ENCODE data around the gene MFF.
"Not testable (repeated sequence)": the region's sequence is repeated elsewhere in the genome, so short reads cannot be mapped to it uniquely, and the experiment has no call there.

The MFF gene

DNA sequence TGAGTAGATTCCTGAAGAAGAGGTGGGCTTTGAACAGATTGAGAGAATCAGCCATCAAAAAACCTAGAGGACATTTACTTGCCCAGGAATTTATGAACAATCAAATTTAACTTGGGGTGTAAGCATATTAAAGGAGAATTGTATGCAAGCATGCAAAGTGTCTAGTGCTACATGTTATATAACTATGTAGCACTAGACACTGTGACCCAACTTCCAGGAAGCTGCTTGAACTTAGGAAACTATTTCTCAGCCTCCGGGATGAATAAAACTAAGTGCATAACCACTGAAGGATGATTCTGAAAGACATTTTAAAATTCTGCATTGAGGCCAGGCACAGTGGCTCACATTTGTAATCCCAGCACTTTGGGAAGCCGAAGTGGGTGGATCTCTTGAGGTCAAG is 12.4 kb downstream of the MFF start:
- no peak for DNase-seq

DNA sequence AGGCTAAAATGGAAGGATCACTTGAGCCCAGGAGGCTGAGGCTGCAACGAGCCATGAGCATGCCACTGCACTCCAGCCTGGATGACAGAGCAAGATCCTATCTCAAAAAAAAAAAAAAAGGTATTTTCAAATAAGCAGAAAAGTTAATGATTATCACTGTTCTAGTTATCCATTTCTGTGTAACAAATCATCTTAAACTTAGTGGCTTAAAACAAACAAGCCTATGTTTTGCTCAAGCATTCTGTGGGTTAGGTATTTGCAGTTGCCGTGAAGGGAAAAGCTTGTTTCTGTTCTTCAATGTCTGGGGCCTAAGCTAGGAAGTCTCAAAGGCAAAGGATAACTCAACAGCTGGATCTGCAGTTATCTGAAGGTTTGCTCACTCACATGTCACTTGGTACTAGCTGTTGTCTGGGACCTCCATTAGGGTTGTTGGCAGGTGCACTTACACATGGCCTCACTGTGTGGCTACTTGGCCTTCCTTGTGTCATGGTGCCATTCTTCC is 14.1 kb downstream of the MFF start:
- DNase-seq, result no peak

DNA sequence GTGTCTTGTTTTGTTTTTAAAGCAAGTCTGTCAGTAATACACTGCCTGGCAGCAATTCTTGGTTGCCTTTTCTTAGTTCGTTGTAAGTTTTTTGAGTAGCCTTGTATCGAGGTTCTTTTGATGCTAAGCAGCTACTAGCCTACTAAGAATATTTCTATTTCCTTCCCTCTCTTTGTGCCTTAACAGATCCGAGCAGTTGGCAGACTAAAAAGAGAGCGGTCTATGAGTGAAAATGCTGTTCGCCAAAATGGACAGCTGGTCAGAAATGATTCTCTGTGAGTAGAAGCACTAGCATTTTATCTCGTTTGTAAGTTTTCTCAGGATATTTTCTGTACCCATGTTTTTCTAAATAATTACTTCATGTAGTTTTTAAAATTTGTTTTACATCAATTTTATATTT is 15.1 kb downstream of the MFF start:
- no peak for DNase-seq

DNA sequence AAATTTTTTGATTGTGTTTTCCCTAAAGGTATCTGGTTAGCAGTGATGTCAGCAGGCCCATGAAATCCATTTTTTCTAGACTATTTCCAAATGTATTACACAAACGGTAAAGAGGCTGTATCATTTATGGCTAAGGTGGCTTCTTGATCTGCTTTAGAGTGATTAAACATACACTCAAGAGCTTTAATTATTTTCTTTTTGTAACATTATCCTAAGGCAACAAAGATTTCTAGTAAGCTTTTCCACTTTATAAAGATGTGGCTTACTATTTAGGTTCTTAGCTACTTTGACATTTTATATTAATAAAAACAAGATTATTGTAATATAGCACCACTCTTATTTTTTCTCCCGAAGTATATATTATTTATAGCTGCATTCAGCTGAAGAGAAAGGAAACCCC is 16.5 kb downstream of the MFF start:
- DNase-seq, result no peak

DNA sequence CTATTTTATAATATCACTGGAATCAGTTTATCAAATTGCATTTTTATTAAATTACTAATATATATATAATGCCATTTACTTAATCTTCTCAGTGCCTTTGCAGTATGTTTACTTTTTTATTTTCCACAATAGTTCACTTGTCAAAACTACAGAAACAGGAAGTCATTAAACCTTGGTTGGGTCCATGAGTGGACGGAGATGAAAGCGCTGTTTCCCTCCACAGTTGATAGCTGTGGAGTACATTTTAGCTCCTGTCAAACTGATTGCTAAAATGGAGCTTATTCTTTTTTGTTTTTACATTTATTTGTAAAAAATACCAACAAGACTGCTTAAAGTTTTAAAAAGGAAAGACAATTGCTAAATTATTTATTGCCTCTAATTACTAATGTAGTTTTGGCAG is 19.2 kb downstream of the MFF start:
- no peak for DNase-seq

DNA sequence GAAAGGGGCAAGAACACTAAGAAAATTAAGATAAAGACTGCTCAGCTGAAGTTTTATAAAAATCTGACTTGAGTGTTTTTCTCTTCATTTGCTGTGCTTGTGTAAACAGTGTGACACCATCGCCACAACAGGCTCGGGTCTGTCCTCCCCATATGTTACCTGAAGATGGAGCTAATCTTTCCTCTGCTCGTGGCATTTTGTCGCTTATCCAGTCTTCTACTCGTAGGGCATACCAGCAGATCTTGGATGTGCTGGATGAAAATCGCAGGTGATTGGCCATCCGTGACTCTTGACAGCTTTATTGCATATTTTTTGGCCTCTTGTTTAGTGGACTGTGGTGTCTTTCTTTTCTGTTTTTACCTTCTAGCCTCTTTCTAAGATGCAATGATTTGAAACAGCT is 22.1 kb downstream of the MFF start:
- DNase-seq, result no peak

DNA sequence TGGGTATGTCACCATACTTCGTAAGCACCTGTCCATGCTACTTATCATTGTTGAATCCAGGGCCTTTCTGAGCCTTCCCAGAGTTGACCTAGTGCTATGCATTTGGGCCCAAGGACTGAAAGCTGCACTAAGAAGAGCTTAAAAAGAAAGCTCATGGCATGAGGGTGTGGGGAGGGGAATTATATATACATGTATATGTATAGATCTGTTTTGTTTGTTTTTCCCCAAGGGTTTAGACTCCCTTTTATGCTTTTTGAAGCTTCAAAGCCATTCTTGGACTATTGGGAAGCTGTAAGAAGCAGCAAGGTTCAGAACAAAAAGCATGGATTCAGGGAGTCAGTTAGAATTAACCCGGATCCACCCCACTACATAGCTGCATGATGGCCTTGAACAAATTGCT is 23.3 kb downstream of the MFF start:
- DNase-seq, result no peak

DNA sequence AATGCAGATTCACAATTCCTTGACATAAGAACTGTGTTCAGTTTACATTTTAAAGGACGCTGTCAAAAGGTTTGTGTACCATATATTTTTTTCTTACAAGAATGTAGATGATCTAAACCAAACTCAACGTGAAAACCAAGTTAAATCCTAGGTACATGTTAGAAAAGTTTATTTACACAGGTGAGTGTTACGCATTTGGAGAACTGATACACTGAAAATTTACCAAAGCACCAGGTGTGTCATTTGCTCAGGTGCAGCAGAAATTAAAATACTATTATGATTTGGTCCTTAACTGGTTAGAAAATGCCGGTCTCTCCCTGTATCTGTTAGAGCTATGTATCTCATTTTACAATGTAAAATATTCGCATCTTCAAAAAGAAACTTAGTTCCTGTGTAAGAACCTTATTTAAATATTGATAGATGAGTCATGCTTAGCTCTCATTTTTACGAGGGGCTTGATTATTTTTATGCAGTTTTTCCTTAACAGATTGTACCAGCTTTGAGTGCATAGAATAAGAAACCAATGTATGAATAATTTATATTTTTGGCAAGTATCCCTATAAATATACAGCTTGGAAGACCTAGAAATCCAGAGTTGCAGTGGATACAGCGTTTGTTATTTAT is 25.1 kb downstream of the MFF start:
- DNase-seq, result peak in 1 of 2 experiments; percentile 18

DNA sequence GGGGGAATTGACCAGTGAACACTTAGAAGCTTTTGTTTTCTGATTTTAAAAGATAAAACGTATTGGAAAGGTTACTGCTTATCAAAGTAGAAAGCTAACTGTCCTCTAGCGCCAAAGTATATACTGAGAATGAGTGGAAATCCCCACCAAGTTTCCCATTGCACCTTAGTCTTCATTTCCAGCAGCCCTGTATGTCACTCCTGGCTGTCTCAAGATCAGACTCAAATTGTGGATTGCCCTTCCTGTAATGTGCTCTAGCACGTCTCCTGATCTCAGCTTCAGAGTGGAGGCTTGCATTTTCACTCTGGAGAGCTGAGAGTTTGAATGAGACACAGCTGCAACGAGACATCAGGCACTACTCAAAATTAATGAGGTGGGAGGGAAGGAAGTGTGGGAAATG is 26.6 kb downstream of the MFF start:
- DNase-seq, result no peak

DNA sequence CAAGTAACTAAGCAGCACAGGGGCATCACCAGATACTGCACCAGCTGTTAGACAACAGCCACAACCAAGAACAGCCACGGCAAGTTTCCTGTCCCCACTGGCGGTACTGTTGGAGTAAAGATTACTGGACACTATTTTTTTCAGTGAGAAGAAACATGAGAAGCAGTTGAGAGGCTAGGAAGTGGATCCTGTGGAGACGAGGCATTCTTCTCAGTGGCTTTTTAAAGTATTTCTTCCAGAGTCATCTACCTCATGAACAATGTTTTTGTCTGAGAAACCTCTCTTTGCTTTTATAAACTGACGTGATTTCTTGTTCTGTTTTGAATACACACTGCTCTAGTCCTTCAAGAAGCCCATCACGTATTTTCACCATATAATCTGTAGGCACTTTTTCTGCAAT is 35.3 kb downstream of the MFF start:
- DNase-seq, result no peak

DNA sequence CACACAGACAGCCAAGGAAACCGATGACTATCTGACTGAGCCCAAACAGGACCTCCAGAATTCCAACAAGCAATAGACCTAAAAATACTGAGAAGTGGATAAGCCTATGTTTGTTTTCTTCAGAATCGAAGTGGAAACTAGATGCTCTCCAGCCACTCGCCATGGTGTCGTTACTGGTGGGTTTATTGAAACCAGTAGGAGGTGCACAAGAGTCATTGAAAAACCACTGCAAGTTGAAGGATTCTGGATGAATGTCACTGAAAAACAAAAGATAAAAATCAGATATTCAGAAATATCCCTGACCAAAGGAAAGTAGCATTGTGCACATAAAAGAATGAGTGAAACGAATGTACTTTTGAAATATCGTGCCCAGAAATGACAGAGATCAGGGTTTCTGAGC is 38.7 kb downstream of the MFF start:
- DNase-seq, result no peak

DNA sequence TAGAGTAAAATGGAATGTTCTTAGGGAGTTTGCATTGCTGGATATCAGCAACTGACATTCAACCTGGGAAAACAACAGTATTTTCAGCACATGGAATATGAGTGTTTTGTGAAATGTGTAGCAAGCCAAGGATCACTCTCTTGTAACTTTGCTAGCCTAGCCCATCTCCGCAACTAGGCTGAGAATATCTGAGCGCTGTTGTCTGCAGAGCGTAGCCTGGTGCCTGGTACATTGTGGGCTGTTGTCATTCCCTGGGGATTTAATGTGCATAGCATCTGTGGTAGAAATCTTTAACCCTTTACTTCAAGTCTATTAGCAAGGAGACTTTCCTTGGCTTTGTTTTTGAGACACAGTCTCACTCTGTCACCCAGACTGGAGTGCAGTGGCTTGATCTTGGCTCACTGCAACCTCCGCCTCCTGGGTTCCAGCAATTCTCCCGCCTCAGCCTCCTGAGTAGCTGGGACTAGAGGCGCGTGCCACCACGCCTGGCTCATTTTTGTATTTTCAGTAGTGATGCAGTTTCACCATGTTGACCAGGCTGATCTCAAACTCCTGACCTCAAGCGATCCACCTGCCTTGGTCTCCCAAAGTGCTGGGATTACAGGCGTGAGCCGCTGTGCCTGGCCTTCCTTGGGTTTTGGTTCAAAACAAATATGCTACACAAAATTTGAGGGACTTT is 39.7 kb downstream of the MFF start:
- DNase-seq, result not testable (repeated sequence)

DNA sequence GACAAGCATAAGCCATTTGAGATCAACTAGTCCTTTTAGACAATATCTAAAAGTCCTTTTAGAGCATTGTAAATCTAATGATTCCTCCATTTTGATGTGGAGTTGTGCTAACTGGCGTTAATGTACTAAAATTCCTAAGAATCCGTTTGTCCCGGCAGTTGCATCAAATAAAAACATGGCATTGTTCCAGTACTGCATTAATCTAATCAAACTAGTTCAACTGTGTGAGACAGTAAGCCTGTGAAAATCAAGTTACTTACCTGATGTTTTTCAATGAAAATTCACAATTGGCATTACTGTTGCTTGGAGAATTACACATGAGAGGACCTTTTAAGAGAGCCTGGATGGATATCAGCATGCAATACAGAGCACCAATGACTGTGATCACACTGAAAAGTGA is 40.8 kb downstream of the MFF start:
- no peak for DNase-seq

DNA sequence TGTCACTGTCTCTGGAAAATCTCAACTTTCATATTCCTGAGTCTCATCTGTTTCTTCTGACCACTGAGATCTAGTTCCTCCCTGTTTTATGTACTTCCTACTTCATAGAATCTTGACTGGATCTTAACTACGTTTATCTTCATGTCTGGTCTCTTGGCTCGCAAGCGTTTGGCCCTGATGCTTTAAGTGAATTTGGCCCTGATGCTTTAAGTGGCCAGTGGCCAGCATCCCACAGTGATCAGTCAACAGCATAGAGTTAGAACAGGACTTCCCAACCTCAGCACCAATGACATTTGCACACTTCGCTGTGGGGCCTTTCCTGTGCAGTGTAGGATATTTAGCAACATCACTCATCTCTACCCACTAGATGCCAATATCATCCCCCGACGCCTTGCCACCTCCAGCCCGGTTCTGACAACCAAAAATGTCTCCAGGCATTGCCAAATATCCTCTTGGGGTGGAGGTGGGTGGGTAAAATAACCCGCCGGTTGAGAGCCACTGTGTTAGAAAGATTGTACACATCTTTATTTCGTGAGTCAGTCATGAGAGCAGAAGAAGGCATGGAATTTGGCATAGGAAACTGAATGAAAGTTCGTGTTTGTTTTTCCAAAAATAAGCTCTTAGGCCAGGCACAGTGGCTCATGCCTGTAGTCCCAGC is 41.8 kb downstream of the MFF start:
- DNase-seq, result no peak

DNA sequence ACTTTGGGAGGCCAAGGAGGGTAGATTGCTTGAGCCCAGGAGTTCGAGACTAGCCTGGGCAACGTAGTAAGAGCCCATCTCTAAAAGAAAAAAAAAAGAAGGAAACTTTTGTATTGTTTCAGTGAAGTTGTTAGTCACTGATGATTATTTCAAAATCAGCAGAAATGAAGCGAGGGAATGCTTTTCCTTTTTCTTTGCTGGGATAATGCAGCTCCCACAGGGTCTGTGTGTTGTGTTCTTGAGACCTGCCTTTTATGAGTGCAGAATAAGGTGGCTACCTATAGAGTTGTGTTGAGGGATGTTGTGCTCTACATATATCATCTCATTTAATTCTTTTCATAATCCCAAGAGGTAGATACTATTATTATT is 42.4 kb downstream of the MFF start:
- no peak for DNase-seq

DNA sequence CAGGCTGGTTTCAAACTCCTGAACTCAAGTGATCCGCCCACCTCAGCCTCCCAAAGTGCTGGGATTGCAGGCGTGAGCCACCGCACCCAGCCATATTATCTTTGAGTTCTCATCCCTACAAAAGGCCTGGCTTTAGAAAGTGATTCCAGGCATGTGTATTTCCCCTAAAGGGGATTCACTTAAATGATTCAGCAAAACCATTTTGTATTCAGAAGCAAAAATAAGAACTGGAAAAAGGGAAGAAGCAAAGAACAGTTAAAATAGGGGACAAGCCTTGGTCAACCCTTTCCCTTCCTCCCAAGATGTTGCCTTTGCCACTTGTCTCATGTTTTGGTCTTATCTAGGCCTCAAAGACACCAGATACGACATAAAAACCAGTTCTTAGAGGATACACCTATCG is 43.5 kb downstream of the MFF start:
- no peak for DNase-seq

DNA sequence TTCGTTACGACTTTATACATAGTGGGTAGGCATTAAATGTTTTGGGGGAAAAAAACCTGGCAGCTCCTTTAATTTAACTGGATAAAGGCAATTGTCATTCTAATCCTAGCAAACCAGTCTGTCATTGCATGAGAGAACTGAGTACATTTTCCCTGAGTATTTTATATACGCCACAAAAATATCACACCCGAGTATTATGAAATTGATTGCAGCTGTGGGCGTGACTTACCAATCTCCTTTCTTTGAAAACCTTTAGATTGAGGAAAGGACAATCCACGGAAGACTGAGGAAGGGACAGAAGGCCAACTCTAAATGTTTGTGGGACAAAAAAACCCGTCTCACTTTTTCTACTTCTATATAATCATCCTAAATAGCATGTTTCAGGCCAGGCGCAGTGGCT is 45.0 kb downstream of the MFF start:
- DNase-seq, result no peak

DNA sequence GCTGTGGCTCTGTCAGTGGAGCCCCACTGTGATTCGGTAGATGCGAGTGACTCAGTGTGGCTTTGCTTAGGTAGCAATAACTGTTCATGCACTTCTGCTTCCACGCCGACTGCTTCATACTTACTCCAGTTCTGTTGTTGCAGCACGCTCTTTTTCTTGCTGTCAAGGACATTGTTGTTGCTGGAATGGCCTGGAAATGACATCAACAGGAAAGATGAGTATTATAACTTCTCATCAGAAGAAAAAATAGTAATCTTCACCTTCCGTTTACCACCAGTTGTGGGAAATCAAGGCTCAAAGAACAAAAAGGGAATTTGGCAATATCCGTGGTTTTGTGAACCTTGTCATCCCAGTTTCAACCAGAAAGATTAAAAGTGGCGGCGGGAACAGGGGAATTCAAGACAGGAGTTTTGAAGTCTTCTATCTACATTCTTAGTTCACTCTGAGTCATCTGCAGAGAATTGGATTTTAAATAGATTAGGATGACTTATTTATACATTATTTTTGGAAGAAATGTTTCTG is 45.8 kb downstream of the MFF start:
- no peak for DNase-seq

DNA sequence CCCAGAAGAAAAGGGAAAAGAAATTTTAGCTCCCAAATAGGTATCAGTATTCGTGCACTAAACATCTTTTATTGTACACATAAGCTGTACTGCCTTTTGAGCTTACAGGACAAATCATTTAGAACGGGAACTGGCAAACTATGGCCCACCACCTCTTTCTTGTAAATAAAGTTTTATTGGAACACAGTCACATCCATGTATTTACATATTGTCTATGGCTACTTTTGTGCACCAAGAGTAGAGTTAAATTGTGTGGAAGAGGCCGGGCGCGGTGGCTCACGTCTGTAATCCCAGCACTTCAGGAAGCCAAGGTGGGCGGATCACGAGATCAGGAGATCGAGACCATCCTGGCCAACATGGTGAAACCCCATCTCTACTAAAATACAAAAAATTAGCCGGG is 48.3 kb downstream of the MFF start:
- DNase-seq, result no peak

DNA sequence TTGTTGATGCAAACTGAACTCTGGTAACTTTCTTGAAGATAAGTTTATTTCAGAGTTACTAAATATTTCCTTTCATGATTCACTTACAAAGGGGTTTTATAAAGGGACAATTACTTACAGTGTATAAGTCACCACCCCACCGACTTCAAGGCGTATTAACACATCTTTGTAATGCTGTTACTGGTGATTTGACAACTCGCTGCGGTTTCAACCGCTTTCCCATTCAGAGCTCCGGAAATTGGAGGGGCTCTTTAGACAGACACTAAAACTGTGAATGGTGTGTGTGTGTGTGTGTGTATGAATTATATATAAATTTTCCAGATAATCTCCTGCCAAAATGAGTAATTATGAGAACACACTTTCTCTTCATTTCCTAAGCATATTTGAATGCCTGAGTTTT is 49.1 kb downstream of the MFF start:
- DNase-seq, result no peak

DNA sequence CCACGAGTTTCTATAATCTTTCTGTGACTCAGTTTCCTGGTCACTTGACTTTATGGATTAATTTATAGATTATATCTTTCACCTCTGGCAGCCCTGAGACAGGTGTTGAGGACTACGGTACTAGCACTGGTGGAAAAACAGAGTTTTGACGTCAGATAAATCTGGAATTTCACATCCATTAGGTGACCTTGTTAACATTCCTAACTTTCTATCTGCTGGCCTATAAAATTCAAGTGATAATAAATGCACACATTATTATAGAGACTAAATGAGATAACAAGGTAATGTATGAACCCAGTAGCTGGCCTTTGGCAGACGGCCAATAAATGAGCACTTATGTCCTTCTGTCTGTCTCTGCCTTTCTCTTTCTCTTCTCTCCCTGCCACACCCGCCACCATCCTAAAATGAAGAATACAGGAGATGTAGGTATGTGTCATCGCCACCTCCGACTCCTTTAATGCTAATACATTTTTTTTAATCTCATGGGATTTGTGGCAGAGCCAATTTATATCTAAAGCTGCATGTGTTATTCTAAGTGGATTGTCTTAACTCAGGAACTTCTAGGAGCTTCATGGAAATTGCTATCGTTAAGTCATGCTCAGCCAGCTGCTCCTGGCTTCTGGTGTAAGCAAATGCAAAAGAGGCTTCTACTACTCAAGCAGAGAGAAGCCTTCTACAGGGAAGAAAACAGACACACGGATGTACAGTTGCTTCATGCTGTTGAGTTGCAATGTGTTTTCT is 51.8 kb downstream of the MFF start:
- DNase-seq, result no peak

DNA sequence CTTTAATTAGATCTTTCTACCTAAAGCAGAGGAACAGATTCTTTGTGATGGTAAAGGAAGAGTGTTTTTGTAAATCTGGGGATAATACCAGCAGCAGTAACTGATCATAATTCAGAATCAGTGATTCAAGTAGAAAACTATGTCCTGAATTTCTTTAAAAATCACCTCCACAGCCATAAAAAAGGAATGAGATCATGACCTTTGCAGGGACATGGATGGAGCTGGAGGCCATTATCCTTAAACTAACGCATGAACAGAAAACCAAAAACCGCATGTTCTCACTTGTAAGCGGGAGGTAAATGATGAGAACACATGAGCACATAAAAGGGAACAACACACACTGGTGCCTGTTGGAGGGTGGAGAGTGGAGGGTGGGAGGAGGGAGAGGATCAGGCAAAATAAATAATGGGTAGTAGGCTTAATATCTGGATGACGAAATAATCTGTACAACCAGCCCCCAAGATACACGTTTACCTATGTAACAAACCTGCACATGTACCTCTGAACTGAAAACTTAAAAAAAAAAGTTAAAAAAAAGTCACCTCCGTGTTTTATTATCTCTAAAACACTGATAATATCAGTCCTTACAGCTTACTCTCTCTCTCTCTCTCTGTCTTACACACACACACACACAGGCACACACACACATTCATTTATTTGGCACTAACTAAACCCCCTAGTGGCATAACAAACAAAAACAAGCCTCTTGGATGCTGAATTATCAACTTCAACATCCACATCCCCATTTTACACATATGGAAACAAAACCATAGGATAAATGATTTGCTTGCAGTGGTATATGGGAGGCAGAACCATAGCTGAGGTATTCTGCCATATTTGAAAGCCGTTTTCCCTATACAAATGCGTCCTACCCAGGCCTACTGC is 52.7 kb downstream of the MFF start:
- no peak for DNase-seq

DNA sequence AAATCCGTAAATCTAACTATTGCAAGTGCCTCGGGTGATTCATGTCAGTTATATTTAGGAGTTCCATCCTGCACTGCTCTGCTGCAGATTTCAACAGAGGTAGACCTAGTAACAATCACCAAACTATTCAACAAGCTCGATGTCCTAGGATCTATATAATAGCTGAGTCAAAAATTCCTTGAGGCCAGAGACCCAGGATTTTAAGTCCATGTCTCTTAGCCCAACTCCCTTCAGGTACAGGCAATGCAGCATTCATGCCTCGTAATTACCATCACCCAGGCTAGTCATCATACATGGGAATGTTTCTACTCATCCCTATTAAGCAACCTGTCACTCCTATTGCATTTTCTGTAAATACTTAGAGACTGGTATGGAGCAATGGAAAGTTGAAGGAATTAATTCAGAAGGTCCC is 53.3 kb downstream of the MFF start:
- DNase-seq, result no peak

Measured in NCI-H2081 (cell line).